HEK293T (cell line): ENCODE measurements around the gene CSRNP2.
"Not testable (repeated sequence)": the region's sequence is repeated elsewhere in the genome, so short reads cannot be mapped to it uniquely, and the experiment has no call there.

Experiments used
- CTCF ChIA-PET: fragments of 350-600 bp; formaldehyde crosslinking; extraction: SDS; loops from one replicate; lab custom pipeline; 2021; ENCODE audit warnings: antibody characterized with exemption, inconsistent platforms; lab: Yijun Ruan, JAX
- POLR2A ChIA-PET: fragments of 350-600 bp; formaldehyde crosslinking; extraction: SDS; loops from one replicate; lab custom pipeline; 2020; ENCODE audit warnings: antibody characterized with exemption, inconsistent platforms; lab: Yijun Ruan, JAX
- DNase-seq: peaks from one replicate; pipeline ENCODE4 v3.0.0; 2012; ENCODE audit warnings: mixed read lengths; ENCODE audit errors: extremely low spot score
- ARNT ChIP-seq: fragments of 450-650 bp; IDR thresholded peaks from 2 replicates; pipeline ENCODE4 v1.6.1; 2017; ENCODE audit warnings: mild to moderate bottlenecking
- BHLHE40 ChIP-seq: fragments of 450-650 bp; IDR thresholded peaks from 2 replicates; pipeline ENCODE4 v1.6.1; 2016; ENCODE audit warnings: mild to moderate bottlenecking, moderate library complexity, borderline replicate concordance
- CTBP1 ChIP-seq: fragments of 450-650 bp; IDR thresholded peaks from 2 replicates; pipeline ENCODE4 v1.6.1; 2016; ENCODE audit warnings: borderline replicate concordance
- ELF4 ChIP-seq: fragments of 450-650 bp; IDR thresholded peaks from 2 replicates; pipeline ENCODE4 v1.6.1; 2017; ENCODE audit warnings: antibody characterized with exemption
- FOXA1 ChIP-seq: fragments of 450-650 bp; IDR thresholded peaks from 2 replicates; pipeline ENCODE4 v1.6.1; 2016; ENCODE audit warnings: mild to moderate bottlenecking
- FOXK2 ChIP-seq: fragments of 450-650 bp; IDR thresholded peaks from 2 replicates; pipeline ENCODE4 v1.6.1; 2016; ENCODE audit warnings: mild to moderate bottlenecking
- FOXM1 ChIP-seq: fragments of 450-650 bp; IDR thresholded peaks from 2 replicates; pipeline ENCODE4 v1.6.1; 2017; ENCODE audit warnings: mild to moderate bottlenecking, borderline replicate concordance
- HDGF ChIP-seq: fragments of 450-650 bp; IDR thresholded peaks from 2 replicates; pipeline ENCODE4 v1.6.1; 2017; ENCODE audit warnings: antibody characterized with exemption, borderline replicate concordance
- L3MBTL2 ChIP-seq: fragments of 450-650 bp; conservative IDR thresholded peaks from 2 replicates; pipeline ENCODE4 v1.6.1; 2016; ENCODE audit warnings: mild to moderate bottlenecking
- LEF1 ChIP-seq: fragments of 450-650 bp; IDR thresholded peaks from 2 replicates; pipeline ENCODE4 v1.6.1; 2017; ENCODE audit warnings: mild to moderate bottlenecking, borderline replicate concordance
- NFRKB ChIP-seq: fragments of 450-650 bp; IDR thresholded peaks from 2 replicates; pipeline ENCODE4 v1.6.1; 2016; ENCODE audit warnings: mild to moderate bottlenecking, moderate library complexity
- PKNOX1 ChIP-seq: fragments of 450-650 bp; IDR thresholded peaks from 2 replicates; pipeline ENCODE4 v1.6.1; 2016
- SP1 ChIP-seq: fragments of 450-650 bp; IDR thresholded peaks from 2 replicates; pipeline ENCODE4 v1.6.1; 2017
- SUZ12 ChIP-seq: fragments of 450-650 bp; IDR thresholded peaks from 2 replicates; pipeline ENCODE4 v1.6.1; 2016; ENCODE audit warnings: mild to moderate bottlenecking
- TARDBP ChIP-seq: fragments of 450-650 bp; IDR thresholded peaks from 2 replicates; pipeline ENCODE4 v1.6.1; 2016
- ZNF384 ChIP-seq: fragments of 450-650 bp; IDR thresholded peaks from 2 replicates; pipeline ENCODE4 v1.6.1; 2016

The CSRNP2 gene

GRCh38 chr12:51021694-51022093 lies 61.7 kb downstream of the CSRNP2 start:
- TF ChIP-seq PKNOX1, result no peak
- no peak for TF ChIP-seq ELF4
- no peak for TF ChIP-seq CTBP1
- no peak for TF ChIP-seq LEF1
- no peak for TF ChIP-seq NFRKB
- TF ChIP-seq BHLHE40, result no peak
- no peak for TF ChIP-seq ZNF384
- no peak for TF ChIP-seq FOXM1
- no peak for TF ChIP-seq SUZ12
- no peak for TF ChIP-seq FOXA1
- TF ChIP-seq HDGF, result no peak
- no peak for TF ChIP-seq L3MBTL2
- TF ChIP-seq FOXK2, result no peak
- no peak for TF ChIP-seq SP1
- TF ChIP-seq TARDBP, result no peak
- no peak for TF ChIP-seq ARNT
- no peak for DNase-seq
- CTCF ChIA-PET, result interaction anchor here (0.5 kb wide), 1 partner anchor 589 kb away, joined by 3 read pairs; no protein-coding TSS in a partner anchor
- POLR2A ChIA-PET, result interaction anchor here (0.7 kb wide), 1 partner anchor 27 kb away, joined by 3 read pairs; the partner anchor contains the start of gene LETMD1

- CTCF ChIA-PET, result no interaction called here
- POLR2A ChIA-PET, result no interaction called here
- DNase-seq, result no peak
- TF ChIP-seq BHLHE40 (no peak), FOXK2 (no peak), NFRKB (no peak), TARDBP (no peak), SUZ12 (no peak), LEF1 (no peak), L3MBTL2 (no peak), CTBP1 (no peak), SP1 (no peak), ZNF384 (no peak), ELF4 (no peak), HDGF (no peak), FOXA1 (no peak), ARNT (no peak), PKNOX1 (no peak), FOXM1 (no peak)
These were observed 62.8 kb downstream of the CSRNP2 start for GRCh38 chr12:51020448-51021182.

GRCh38 chr12:51019927-51020326 lies 63.5 kb downstream of the CSRNP2 start:
- DNase-seq, result no peak
- TF ChIP-seq ARNT (no peak), SUZ12 (no peak), ELF4 (no peak)
- ChIA-PET CTCF (no interaction called here), POLR2A (no interaction called here)

- CTCF ChIA-PET, result no interaction called here
- POLR2A ChIA-PET, result no interaction called here
- TF ChIP-seq FOXA1 (no peak), SP1 (no peak), ARNT (no peak), PKNOX1 (no peak), BHLHE40 (no peak), TARDBP (no peak), FOXK2 (no peak), ZNF384 (no peak), FOXM1 (no peak), CTBP1 (no peak), L3MBTL2 (no peak), LEF1 (no peak), HDGF (no peak), ELF4 (no peak), SUZ12 (no peak), NFRKB (no peak)
- no peak for DNase-seq
These were observed 64.4 kb downstream of the CSRNP2 start for GRCh38 chr12:51018956-51019355.

GRCh38 chr12:51017452-51017851 lies 65.9 kb downstream of the CSRNP2 start:
- ChIA-PET POLR2A (interaction anchor here (1.0 kb wide), 1 partner anchor 9 kb away, joined by 4 read pairs; the partner anchor contains the start of gene SLC11A2), CTCF (no interaction called here)
- TF ChIP-seq LEF1 (no peak), FOXK2 (no peak), BHLHE40 (no peak), ELF4 (no peak), SP1 (no peak), FOXA1 (no peak), TARDBP (no peak), ARNT (no peak), PKNOX1 (no peak), NFRKB (no peak), SUZ12 (no peak), HDGF (no peak), ZNF384 (no peak), CTBP1 (no peak), L3MBTL2 (no peak), FOXM1 (no peak)

GRCh38 chr12:51014467-51014866 lies 68.9 kb downstream of the CSRNP2 start:
- CTCF ChIA-PET, DNase-seq: not testable (repeated sequence)
- POLR2A ChIA-PET, result interaction anchor here (1.0 kb wide), 1 partner anchor 68 kb away, joined by 3 read pairs; no protein-coding TSS in a partner anchor

More at GRCh38 chr12:51017452-51017851, 65.9 kb downstream of the CSRNP2 start:
- no peak for DNase-seq
